ENCODE data around the gene EFL1.
A peak's percentile ranks its signal among the peaks of the same experiment; 100 is the strongest.

EFL1 gene

DNA sequence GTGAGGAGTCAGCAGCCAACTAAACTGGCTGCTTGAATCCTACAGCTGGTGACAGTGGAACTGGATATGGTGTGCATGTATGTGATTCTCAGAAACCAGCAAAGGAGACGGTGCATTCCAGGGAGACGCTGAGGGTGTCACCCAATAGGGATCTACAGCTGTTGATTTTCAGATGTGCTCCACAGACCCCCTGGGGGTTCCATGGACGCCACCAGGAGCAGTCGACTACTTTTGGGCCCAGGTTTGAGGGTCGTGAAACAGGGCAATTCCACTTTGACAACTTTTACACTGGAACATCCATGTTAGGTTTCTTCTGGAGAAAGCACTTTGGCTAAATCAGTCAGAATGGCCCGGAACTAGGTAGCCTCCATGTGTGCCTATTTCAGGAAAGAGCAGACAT lies 145.2 kb downstream of the EFL1 start:
- DNase-seq, result no peak

DNA sequence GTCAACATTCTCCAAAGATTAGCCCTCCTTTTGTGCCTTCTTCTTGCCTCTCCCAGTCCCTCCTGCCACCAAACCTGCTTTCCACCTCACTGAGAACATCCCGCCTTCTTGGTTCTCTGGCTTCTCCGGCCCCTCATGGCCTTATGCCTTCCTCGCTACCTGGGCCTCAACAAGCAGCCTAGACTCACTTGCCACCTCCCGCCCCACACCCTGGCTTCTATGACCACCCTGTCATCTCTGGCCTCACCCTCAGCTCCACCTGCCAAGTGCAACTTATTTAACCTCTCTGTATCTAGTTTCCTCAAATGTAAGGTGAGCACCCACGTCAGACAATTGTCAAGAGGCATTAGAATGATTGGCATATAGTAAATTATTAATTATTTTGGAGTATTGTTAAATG lies 147.9 kb downstream of the EFL1 start:
- DNase-seq, result no peak

DNA sequence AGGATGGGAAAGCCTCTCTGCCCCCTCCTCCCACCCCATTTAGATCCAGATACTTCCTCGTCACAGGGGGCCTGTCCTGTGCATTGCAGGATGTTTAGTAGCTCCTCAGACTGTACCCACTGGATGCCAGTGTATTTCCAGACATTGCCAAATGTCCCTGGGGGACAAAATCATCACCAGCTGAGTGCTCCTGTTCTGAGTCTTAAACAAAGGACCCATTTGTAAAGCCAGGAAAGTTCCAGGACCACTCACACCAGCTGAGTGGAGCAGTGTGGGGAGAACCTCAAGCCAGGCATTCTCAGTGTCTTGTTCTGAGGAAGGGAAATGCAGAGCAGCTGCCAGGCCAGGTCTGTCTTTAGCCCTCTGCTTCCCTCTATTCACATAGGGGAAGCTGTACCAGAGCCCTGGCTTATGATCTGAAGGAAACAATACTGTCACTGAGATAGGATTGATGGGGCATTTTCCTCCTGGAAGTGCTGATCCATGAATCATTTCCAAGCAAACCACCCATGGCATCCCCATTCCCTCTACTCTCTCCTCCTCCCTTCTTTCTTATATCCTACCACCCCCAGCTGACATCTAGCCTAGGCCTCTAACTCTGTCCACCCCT lies 149.3 kb downstream of the EFL1 start:
- DNase-seq, result no peak

DNA sequence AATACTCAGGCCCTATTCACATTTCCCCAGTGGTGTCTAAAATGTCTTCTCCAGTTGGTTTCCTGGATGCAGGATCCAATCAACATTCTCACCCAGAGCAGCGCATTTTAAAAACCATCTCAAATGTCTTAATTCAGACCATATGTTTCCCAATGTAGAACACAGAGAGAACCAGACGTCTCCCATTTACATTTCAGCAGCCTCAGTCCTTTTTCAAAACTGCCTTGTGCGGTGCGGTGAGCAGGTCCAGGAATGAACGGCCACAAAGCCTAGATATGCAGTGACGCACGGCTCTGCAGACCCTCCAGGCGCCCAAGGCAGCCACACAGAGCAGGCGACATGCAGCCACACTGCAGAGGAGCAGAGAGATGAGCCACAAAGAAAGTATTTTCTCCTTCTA lies 150.6 kb downstream of the EFL1 start:
- no peak for DNase-seq

DNA sequence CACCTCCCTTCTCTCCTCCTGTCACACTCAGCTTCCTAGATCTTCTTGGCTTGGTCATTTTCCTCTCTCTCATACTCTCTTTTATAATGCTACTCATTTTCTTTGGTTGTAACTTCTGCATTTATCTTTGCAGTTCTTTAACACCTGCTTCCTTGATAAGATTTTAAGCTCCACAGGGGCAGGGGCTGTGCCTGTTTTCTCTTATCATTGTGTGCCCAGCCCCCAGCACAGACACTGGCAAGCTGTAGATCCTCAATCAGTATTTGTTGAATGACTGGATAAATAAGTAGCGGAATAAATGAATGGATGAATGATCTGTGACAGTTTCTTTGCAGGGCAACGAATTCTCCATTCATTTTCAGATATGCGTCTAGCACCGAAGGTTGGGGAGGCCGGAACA lies 152.4 kb downstream of the EFL1 start:
- no peak for DNase-seq

DNA sequence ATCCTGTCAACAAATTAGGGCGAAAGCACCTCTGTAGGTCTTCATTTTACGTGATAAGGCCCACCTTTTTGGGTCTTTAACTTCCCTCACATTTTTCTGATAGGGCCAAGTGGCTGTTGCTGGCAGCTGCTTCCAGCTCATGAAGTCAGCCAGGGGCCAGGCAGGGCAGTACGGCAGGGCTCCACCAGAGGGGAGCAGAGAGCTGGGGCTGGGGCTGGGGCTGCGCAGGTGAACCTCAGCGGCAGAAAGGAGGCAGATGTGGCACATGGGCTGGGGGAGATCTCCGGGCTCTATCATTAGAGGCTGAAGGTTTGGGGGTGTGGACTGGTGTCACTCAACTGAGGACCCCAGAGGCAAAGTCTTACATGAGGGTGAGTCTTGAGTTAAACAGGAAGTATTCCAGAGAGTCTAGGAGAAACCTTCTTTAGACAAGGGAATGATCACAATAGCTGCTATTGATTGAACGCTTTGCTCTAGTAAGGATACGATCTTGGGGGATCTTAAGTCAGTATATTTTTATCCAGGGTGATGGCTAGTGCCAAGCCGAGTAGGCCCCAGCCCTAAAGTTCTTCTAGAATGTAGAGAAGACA lies 153.9 kb downstream of the EFL1 start:
- DNase-seq, result peak; percentile 44 to 69

DNA sequence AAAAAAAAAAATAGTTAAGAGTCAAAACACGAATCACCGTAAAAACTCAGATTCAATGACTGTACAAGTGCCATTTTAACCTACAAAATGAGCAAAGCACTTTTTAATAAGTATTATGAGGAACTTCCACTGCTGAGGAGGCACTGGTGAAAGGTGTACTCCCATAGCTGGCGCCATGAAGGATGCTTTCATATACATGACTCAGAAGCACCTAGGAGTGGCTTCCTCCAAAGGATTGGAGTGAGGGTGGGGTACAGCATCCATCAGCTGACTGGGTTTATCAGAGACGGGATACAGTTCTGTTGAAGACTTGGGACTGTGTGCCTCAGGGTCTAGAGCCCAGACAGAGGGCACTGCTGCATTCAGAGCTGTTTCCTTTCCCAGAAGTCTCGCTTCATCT lies 155.9 kb downstream of the EFL1 start:
- no peak for DNase-seq

DNA sequence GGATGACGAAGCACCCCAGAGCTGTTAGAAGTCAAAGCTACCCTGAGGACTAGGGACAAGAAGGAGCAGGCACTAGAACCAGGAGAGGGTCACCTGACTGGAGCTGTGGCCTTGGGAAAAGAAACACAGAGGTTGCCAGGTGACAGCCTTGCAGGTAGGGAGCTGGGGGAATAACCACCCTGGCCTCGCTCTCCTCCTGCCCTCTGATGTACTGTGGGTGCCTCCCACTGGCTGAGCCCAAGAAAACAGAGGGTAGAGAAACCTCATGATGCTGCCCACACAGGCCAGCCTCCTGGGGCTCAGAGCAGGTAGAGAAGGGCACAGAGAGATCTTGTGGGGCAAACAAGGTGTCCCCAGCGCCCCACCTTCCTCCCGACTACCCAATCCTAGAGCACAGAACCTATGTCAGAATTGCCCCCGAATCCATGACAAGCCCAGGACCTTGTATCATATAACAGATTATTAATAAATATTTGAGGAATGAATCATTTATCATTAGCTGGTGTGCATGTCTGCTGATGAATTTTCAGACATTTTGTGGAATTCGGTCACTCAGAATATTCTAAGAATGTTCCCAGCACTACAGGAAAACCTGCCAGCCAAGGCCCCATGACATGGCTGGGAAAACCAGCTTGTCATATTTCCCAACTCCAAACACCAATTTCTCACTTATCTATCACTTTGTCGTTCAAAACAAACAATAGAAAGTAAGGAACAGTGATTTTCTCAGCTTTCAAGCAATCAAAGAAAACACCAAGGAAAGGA lies 156.9 kb downstream of the EFL1 start:
- no peak for DNase-seq

DNA sequence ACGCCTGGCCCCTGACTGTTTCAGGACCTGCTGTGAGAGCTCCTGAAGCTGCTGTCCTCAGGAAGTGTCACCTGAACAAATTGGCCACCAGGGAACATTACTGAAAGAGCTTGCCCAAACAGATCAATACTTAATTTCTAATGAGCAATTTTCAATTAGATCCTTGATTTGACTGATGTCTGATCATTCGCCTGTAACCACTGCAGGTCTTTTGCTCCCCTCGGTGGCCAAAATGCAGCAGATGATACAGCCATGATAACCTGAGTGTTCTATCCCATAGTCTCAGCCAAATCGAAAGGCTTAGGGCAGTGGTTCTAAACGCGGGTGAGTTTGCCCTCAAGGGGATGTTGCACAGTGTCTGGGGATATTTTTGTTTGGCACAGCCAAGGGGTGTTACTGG lies 159.1 kb downstream of the EFL1 start:
- DNase-seq, result no peak

DNA sequence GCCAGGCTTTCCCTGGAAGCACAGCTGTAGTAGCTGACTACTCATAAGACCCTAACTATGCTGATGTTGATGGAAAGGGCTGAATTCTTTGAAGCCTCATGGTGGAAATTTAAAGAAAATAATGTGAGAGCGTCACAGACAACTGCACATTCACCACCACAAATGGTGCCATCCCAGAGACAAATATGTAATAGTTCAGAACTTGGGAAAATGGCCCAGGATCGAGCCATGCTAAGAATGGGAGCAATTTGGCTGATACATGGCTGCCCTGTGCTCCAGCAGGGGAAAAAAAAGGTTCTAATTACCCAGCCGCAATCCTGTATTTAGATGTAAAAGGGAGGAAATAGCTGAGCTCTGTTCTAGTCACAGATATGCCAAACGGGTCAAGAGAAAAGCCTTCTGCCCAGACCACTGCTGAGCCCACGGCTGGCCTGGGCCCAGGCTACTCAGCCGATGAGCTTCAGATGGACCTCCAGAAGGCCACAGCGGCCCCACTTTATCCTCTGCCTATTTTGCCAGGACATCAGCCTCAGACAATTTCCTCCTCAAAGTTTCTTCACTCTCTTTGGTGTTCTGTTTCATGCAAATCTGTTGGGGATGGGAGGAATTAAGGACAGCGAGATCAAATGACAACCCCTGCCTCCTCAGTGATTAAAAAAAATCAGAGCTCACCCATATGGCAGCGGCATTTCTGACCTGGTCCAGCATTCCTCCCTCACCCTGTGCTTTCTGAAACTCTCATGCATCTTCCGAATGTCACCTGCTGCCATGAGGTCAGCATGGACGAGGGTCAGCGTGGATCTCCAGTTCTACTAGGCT lies 162.2 kb downstream of the EFL1 start:
- DNase-seq, result no peak

DNA sequence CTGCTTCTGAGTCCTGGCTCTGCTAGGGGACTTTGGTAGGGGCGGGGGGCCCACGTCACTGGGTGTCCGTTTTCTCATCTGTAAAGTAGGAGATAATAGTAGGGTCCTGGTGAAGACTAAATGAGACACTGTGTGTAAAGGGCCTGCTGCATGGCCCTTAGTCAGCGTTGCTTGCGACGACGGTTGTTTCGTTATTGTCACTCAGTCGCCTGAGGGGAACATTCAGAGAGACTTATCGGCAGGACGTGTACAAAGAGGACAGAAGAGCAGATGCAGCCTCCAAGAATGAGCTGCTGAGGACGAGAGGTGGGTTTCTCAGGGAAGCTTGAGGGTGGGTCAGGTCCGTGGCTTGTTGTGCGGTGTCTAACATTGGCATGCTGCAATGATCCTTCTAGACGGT lies 163.9 kb downstream of the EFL1 start:
- DNase-seq, result no peak

DNA sequence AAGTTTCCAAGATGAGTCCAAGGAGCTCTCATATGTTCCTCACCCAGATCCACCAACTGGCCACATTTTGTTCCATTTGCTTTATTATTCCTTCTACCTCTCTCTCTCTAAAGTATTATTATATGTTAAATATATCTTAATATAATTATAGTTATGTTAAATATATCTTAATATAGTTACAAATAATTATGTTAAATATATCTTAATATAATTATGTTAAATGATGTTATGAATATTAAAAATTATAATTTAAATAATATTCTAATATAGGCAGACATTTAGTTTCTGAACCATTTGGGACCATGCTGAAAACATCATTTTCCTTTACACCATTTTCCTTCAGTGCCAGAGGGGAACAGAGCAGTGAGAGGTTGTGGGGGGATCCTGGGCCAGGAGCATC lies 166.7 kb downstream of the EFL1 start:
- no peak for DNase-seq

DNA sequence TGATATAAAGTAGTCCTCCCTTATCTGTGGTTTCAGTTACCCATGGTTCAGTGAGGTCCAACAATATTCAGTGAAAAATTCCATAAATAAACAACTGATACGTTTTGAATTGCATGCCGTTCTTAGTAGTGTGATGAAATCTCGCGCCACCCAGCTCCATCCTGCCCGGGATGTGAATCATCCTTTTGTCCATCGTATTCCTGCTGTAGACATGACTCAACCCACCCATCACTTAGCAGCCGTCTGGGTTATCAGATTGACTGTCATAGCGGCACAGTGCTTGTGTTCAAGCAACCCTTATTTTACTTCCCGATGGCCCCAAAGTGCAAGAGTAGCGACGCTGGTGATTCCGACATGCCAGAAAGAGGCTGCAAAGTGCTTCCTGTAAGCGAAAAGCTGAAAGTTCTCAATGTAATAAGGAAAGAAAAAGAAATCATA lies 168.7 kb downstream of the EFL1 start:
- no peak for DNase-seq

DNA sequence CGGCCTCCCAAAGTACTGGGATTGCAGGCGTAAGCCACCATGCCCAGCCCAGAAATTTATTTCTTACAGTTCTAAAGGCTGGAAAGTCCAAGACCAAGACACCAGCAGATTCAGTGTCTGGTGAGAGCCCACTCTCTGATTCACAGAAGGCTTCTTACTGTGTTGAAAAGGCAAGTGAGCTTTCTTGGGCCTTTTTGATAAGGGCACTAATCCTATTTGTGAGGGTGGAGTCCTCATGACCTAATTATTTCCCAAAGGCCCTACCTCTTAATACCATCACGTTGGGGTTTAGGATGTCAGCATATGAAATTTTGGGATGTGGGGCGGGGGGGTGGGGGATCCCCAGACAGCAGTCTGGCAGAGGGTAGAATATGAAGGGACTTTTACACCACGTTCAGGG lies 169.2 kb downstream of the EFL1 start:
- DNase-seq, result no peak

DNA sequence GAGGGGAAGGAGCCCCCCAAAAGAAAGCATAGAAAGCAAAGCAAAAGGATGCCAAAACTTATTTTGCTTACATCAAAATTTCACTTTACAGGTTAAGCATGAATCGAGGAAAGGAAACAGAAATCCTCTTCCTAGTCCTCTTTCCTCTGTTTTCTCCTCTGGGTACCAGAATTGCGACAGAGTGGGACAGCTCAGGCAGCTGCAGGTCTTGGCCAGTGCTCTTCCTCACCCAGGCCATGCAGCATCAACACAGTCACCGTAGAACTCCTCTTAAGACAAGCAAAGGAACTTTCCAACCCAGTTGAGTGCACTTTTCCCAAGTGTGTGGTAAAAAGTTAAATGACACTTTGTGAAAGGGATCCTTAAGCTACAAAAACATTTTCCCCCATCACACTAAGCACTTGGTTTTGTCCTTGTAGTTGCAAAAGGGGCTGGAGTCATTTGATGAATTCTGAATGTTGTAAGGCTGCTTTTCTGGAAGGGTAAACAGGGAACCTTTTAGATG lies 170.8 kb downstream of the EFL1 start:
- DNase-seq, result no peak

DNA sequence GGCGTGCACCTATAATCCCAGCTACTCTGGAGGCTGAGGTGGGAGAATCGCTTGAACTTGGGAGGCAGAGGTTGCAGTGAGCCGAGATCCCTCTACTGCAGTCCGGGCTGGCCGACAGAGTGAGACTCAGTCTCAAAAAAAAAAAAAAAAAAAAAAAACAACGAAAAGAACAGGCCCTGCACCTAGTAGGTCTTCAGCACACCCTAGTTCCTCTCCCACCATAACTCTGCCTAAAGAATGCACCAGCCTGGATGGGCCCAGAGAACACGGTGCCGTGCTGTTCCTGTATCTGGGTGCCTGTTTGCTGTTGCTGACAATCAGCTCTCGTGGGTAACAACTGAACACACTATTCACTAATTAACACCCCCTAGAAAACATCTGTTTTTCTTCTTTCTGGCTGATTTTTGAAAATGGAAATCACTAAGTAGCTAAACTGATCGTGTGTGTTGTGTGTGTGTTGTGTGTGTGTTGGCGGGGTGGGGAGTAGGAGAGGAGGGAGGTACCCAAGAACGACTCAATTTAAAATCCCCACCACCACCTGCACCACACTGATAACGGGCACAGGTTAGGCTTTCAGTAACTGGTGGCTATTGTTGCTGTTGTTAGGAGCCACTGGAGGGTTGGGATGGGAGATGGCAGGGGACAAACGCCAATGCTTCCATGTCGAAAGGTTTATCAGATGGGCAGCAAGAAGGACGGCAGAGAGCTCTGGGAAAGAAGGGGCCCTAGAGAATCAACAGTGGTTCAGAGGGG lies 176.1 kb downstream of the EFL1 start:
- DNase-seq, result no peak

DNA sequence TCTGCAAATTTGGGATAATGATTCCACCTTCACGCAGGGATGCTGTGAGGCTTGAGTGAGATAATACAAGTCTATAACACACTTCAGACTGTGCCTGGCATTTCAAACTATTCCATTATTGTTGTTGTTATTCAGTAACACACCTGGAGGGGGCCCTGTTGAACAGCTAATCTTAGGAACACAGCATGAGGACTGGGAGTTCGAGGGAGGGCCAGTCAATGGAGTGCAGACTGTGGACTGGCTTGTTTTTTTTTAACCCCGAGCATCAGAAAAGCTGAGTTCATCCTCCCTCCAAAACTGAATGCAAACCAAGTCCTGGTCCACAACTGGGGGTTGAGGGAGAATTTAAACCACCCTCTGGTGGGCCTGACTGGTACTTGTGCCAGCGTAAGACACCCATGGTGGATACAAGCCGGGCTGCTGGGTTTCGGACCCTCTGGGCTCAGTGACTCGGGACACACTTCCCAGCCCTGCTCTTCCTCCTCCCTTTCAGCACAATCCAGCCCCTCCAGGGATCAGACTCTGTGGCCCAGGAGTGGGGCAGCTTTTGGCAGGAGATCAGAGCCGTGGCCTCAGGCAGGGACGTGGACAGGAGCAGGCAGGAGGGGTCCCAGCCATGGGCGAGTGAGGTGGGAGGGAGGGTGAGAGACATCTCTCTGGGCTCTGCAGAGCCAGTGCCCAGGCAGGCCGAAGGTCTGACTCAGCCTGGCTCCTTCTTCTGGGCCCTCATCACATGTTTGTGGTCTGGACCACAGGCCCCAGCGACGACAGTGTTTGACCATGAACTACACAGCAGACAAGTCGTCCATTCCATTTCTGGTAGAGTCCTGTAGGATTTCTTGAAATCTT lies 180.4 kb downstream of the EFL1 start:
- DNase-seq, result no peak

DNA sequence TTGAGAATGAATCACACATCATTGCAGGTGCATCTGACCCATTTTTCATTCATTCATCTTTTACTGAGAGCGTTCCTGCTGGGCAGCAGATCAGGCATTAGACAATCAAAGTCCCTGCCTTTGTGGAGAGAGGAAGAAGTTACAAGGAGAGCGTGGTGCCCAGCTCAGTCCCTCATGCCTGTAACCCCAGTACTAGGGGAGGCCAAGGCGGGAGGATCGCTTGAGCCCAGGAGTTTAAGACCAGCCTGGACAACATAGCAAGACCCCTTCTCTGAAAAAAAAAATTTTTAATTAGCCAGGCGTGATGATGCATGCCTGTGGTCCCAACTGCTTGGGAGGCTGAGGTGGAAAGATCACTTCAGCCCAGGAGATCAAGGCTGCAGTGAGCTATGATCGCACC lies 181.8 kb downstream of the EFL1 start:
- DNase-seq, result no peak
